Upper lobe of left lung (tissue), 6 donors: Measurements from ENCODE around the gene CREBL2. TPM values are rescaled to one million over a fixed set of nuclear protein-coding genes. Genes with fewer than 3 reads are reported as not detected.

Experiments
- ATAC-seq, 2 donors: fragments of 200-7000 bp; cut with Tn5 transposase; one replicate each; pipeline ENCODE4 v1.9.1; 2022; ENCODE audit warnings: mild to moderate bottlenecking in 2 of 2, moderate library complexity in 2 of 2; ENCODE audit not compliant: low FRiP score in 2 of 2
- DNase-seq, 2 donors: peaks; one replicate each; pipeline ENCODE4 v3.0.0-alpha.2; 2019 to 2020
- H3K27ac ChIP-seq, 4 donors: fragments of 200-600 bp; sonication (generic); one replicate each; pipeline ENCODE4 v1.5.1; 2016 to 2019
- H3K27me3 ChIP-seq, 4 donors: fragments of 200-600 bp; sonication (generic); one replicate each; pipeline ENCODE4 v1.5.1; 2017 to 2019
- H3K36me3 ChIP-seq, 4 donors: fragments of 200-600 bp; sonication (generic); one replicate each; pipeline ENCODE4 v1.5.1; 2016 to 2019
- H3K4me1 ChIP-seq, 4 donors: fragments of 200-600 bp; sonication (generic); one replicate each; pipeline ENCODE4 v1.5.1; 2018 to 2019
- H3K4me3 ChIP-seq, 4 donors: fragments of 200-600 bp; sonication (generic); one replicate each; pipeline ENCODE4 v1.5.1; 2017 to 2019; ENCODE audit warnings: mild to moderate bottlenecking in 2 of 4, moderate library complexity in 1 of 4
- H3K9me3 ChIP-seq, 4 donors: fragments of 200-600 bp; sonication (generic); one replicate each; pipeline ENCODE4 v1.5.1; 2018 to 2019
- EP300 ChIP-seq, 4 donors: sonication (generic); formaldehyde crosslinking; IDR thresholded peaks; one replicate each; pipeline ENCODE4 v1.5.1; 2017; ENCODE audit warnings: antibody characterized with exemption in 4 of 4, control low read depth in 2 of 4
- POLR2A ChIP-seq, 4 donors: fragments of 450-650 bp; IDR thresholded peaks; one replicate each; pipeline ENCODE4 v1.5.1; 2016 to 2017; ENCODE audit warnings: antibody characterized with exemption in 4 of 4, mild to moderate bottlenecking in 2 of 4
- POLR2AphosphoS5 ChIP-seq, 2 donors: sonication (generic); formaldehyde crosslinking; IDR thresholded peaks; one replicate each; pipeline ENCODE4 v1.5.1; 2017; ENCODE audit warnings: antibody characterized with exemption in 2 of 2
- WGBS, 2 donors: methylation state at CpG; one replicate each; pipeline ENCODE4 v1.1.5; 2017 to 2018; 5-methylcytosine and 5-hydroxymethylcytosine counted together
- total RNA-seq, 6 donors: library from RNA; depleted of rRNA in 4 of 6; stranded (reverse); fragments of >200 nt in 4 of 6; gene quantifications; one replicate each; pipeline versions ENCODE4 v1.1.0 to v1.2.1, GENCODE V29; 2016 to 2021
- TF ChIP-seq, protein P1 (sequence below), 6 experiments: fragments of 450-650 bp in 4 of 6; fragments of 200-600 bp in 2 of 6; sonication (generic) in 2 of 6; IDR thresholded peaks; one replicate each; pipeline ENCODE4 v1.5.1; 2016 to 2019; ENCODE audit warnings: antibody characterized with exemption in 6 of 6
- donor health status: DM: no; HTN: no; CAD: no; lungs with moderate emphysema.
- donor health status: DM: no; HTN: yes; CAD: no; lungs with severe emphysema.

CREBL2 gene
- total RNA-seq, 6 donors from 2014 or later: 40.1 to 74.2 (median 48.2) TPM

DNA sequence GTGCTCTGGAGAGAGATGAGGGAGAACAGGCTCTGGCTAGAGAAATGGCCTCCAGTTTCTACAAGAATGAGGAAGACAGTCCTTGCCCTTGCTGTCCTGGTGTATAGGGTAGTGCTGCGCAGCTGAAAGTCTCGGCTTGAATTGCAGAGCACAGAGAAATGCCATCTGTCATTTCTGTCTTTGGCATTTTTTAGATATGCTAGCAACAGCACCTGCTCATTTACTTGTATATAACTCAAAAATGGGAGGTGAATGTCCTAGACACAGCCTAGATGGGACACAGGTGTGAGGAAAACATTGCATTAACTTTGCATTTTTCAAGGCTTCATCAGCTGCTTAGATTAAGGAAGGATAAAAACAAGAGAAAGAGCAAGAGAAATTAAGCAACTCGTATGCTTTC lies 48.5 kb downstream of the CREBL2 start:
- no peaks in the 10 kb centered on the region for H3K36me3 ChIP-seq
- no peak for TF ChIP-seq EP300 (IDR thresholded peaks at IDR 0.05)
- no peak for TF ChIP-seq POLR2A (IDR thresholded peaks at IDR 0.05)
- TF ChIP-seq POLR2AphosphoS5 (IDR thresholded peaks at IDR 0.05): no peak
- TF ChIP-seq, protein P1, sequence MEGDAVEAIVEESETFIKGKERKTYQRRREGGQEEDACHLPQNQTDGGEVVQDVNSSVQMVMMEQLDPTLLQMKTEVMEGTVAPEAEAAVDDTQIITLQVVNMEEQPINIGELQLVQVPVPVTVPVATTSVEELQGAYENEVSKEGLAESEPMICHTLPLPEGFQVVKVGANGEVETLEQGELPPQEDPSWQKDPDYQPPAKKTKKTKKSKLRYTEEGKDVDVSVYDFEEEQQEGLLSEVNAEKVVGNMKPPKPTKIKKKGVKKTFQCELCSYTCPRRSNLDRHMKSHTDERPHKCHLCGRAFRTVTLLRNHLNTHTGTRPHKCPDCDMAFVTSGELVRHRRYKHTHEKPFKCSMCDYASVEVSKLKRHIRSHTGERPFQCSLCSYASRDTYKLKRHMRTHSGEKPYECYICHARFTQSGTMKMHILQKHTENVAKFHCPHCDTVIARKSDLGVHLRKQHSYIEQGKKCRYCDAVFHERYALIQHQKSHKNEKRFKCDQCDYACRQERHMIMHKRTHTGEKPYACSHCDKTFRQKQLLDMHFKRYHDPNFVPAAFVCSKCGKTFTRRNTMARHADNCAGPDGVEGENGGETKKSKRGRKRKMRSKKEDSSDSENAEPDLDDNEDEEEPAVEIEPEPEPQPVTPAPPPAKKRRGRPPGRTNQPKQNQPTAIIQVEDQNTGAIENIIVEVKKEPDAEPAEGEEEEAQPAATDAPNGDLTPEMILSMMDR (IDR thresholded peaks at IDR 0.05): no peak
- H3K27ac ChIP-seq: no peak overlapping the region
- no peak overlapping the region for H3K4me3 ChIP-seq
- H3K4me1 ChIP-seq: peaks cover 0 to 5% (median 1%) of the 10 kb centered on the region in 4 donors
- 50 to 55% methylated on average over 3 of the region's 3 CpGs for WGBS, 2 donors
- no peaks in the 10 kb centered on the region for H3K9me3 ChIP-seq
- no peaks in the 10 kb centered on the region for H3K27me3 ChIP-seq
- ATAC-seq: no peak
- DNase-seq: no peak

DNA sequence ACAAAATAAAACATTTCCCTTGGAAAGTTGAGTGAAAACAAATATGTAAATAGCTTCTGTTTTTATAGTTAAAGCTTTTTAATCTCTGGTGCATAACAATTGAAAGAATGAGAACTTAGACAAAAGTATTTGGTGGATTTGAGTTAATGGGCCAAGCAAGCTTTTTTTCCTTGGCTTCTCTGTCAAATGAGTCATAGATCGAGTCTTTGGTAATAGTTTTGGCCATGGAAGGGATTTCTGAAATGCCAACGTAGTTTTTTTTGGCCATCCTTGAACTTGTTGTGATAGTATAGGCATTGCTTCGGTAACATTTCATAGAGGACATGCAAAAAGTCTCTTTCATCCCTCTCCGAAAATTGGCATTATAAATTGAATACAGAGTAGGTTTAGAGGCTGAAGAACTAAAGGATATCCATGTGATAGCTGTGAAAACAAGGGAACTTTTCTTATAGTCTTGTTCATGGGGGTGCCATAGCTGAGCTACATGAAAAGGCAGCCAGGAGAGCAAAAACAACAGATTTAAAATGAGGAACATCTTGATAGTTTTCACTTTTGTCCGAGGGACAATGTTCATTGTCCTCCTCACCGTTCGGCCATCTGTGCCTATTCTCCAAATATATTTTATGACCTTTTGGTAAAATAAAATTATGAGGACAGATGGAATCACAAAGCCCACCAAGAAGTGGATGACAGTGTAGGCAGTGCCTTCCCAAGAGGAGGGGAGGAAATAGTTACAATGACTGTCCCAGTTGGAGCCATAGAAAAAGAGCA lies 49.6 kb downstream of the CREBL2 start:
- H3K9me3 ChIP-seq: no peaks in the 10 kb centered on the region
- H3K4me3 ChIP-seq: no peak overlapping the region
- no peaks in the 10 kb centered on the region for H3K27me3 ChIP-seq
- WGBS, 2 donors: 76 to 79% methylated on average over 7 of the region's 7 CpGs
- H3K36me3 ChIP-seq: no peaks in the 10 kb centered on the region
- H3K4me1 ChIP-seq: no peaks in the 10 kb centered on the region
- DNase-seq: no peak
- no peak for TF ChIP-seq POLR2A (IDR thresholded peaks at IDR 0.05)
- TF ChIP-seq EP300 (IDR thresholded peaks at IDR 0.05): no peak
- TF ChIP-seq, protein P1 (IDR thresholded peaks at IDR 0.05): no peak
- no peak for TF ChIP-seq POLR2AphosphoS5 (IDR thresholded peaks at IDR 0.05)
- H3K27ac ChIP-seq: no peak overlapping the region
- ATAC-seq: no peak

- Histone ChIP-seq H3K4me1 (no peaks in the 10 kb centered on the region), H3K27me3 (no peaks in the 10 kb centered on the region), H3K9me3 (no peaks in the 10 kb centered on the region), H3K36me3 (no peaks in the 10 kb centered on the region), H3K27ac (no peak overlapping the region), H3K4me3 (no peak overlapping the region)
- no peak for ATAC-seq
- no peak for TF ChIP-seq POLR2AphosphoS5 (IDR thresholded peaks at IDR 0.05)
- TF ChIP-seq, protein P1 (IDR thresholded peaks at IDR 0.05): no peak
- TF ChIP-seq EP300 (IDR thresholded peaks at IDR 0.05): no peak
- TF ChIP-seq POLR2A (IDR thresholded peaks at IDR 0.05): no peak
- peak in 1 of 2 donors; percentile 17 for DNase-seq
- 96 to 97% methylated on average over 15 of the region's 15 CpGs for WGBS, 2 donors
Measured at GRCh38 chr12:12663644-12664294, 52.1 kb downstream of the CREBL2 start.

DNA sequence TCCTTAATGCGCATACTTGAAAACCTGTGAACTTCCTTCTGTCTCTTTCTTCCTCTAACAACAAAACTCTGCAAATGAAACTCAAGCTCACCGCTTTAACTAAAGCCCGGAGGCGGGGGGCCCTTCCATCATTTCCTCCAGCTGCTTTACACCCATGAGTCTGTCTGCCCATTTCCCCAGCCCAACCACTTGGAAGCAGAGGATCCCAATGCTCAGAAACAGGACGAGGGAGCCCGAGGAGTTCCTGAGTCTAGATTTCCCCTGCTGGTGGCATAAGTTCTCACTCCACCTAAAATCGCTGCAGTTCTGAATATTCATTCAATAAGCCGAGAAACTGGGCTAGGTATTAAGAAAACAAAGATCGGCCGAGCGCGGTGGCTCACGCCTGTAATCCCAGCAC lies 53.5 kb downstream of the CREBL2 start:
- Histone ChIP-seq H3K4me1 (no peaks in the 10 kb centered on the region), H3K27me3 (no peaks in the 10 kb centered on the region), H3K27ac (no peak overlapping the region), H3K36me3 (no peaks in the 10 kb centered on the region), H3K4me3 (no peak overlapping the region), H3K9me3 (no peaks in the 10 kb centered on the region)
- 73 to 78% methylated on average over 13 of the region's 13 CpGs for WGBS, 2 donors
- no peak for ATAC-seq
- TF ChIP-seq POLR2A (IDR thresholded peaks at IDR 0.05): no peak
- TF ChIP-seq, protein P1 (IDR thresholded peaks at IDR 0.05): no peak
- TF ChIP-seq EP300 (IDR thresholded peaks at IDR 0.05): no peak
- TF ChIP-seq POLR2AphosphoS5 (IDR thresholded peaks at IDR 0.05): no peak
- no peak for DNase-seq
